ENCODE results near the gene WNK2.
"Not testable (repeated sequence)": the region's sequence is repeated elsewhere in the genome, so short reads cannot be mapped to it uniquely, and the experiment has no call there.

Gene WNK2

DNA sequence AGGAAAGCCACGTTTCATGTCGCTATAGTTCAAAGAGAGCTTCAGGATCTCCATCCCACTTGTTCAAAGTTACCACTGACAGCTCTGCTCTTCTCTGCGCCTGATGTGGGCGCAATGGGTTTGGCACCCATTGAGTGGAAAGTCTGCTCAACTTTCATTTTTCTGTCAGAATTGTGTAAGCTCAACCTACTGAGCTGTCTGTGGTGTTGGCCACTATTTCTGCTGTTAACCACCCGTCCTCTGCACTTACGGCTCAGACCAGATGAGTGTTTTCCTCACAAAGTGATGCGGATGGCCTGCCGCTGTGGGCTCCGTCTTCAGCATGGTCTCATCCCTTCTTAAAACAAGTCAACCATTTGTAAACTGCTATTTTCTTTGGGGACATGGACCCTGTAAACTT is 131.2 kb downstream of the WNK2 start:
- DNase-seq: no peak

DNA sequence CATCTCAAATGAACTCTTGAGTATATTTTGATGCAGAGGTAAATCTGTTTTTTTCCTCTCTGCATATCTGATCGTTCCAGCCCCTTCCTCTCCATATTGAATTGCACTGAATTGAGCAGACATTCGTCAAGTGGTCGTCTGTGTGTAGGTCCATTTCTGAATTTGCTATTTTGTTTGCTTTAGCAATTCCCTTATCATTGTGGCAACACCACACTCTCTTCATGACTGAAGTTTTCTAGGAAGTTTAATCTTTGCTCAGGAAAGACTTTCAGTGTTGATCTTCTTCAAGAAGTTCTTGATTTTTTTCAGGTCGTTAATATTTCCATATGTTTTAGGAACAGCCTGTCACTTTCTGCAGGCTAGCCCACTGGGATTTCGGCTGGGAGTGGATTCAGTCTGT is 132.0 kb downstream of the WNK2 start:
- no peak for DNase-seq

DNA sequence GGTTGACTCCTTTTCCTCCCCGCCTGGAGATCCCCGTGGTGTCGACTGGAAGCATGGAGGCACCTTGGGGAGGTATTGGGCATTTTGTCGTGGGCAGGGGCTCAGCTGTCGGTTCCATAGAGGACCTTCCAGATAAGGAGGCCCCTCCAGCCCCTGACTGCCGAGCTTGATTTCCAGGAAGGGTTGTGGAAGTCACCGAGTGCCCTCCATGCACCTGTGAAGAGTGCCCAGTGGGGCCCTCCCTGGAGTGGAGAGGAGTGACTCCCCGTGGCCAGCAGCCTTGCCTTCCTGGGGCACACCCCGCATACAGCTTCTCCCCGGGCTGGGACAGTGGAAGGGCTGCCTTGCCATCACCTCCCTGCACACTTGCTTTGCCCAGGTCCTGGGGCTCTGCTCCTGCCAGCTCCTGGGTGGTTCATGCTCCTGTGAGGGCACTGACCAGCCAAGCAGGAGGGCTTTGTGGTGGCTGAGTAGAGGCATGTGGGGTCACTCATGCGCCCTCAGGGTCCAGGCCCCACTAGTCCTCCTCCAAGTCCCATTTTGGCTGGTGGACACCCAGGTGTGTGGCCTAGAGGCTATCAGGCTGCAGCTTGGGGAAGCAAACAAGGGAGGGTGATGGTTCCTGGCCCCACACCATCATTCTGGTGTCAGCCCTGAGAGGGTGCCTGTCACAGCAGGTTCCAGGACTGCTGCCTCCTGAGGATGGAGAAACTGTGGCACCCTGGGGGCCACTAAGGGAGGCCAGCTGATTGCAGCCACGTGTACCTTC is 133.0 kb downstream of the WNK2 start:
- no peak for DNase-seq

DNA sequence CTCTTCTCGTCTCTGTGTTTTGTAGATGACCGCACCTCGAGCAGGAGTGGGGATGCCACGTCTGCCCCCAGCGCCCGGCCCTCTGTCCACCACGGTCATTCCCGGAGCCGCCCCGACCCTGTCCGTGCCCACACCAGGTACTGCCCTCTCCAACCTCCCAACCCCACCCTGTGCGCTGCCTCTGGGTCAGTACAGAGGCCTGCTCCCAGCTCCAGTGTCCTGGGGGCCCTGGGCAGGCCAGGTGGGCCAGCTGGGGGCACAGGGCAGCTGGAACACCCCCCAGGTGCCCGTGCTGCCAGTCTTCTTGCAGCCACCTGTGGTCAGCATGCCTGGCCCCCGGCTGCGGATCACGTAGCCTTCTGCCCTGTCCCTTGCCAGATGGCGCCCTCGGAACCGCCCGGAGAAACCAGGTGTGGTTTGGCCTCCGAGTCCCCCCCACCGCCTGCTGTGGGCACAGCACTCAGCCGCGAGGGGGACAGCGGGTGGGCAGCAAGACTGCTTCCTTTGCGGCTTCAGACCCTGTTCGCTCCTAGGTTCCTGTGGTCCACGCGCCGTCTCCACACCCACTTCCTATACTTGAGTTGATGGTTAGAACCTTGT is 133.7 kb downstream of the WNK2 start:
- DNase-seq: no peak

DNA sequence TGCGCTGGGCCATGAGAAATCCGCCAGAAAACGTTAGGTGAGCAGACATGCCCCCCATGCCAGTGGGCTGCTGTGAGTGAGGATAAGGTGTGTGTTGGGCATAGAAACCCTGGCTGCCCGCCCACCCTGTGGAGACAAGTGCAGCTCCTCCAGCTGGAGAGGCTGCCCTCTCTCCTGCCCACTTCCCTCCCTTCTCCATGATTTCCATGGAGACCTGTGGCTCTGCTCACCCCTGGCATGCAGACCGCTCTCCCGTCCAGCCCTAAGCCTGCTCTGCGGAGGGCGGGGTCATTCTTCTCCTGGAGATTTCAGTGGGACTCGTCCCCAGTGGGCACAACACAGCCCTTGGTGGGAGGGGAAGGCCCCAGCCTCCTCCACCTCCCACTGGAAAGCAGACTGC is 134.5 kb downstream of the WNK2 start:
- DNase-seq: no peak

DNA sequence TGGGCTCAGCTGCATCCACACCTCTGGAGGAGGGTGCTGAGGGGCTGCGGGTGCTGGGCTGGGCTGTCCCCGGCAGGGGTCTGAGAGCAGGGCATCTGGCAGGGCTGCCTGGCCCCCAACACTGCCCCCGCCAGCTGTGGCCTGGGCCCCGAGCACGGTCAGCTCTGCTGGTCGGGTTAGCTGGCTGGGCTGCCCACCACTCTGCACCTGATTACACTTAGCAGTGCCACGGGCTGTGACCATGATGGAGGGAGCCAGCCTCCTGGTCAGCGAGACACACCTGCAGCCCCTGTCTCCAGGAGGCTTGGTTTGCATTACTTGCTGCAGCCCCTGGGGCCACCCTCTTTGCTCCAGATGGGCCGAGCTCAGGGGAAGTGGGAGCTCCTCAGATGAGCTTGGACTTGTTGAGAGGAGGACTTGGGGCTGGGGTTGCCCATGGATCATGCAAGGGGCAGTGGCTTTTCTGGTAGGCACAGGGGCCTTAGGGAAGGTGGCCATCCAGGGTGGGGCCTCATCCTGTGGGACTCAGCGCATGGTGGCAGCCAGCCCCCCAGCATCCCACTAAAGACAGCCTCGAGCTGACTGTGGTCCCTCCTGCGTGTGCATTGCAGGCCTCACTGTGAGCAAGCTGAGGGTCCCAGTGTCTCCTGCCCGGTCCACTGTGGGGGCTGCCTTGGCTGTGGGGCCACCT is 135.5 kb downstream of the WNK2 start:
- no peak for DNase-seq

DNA sequence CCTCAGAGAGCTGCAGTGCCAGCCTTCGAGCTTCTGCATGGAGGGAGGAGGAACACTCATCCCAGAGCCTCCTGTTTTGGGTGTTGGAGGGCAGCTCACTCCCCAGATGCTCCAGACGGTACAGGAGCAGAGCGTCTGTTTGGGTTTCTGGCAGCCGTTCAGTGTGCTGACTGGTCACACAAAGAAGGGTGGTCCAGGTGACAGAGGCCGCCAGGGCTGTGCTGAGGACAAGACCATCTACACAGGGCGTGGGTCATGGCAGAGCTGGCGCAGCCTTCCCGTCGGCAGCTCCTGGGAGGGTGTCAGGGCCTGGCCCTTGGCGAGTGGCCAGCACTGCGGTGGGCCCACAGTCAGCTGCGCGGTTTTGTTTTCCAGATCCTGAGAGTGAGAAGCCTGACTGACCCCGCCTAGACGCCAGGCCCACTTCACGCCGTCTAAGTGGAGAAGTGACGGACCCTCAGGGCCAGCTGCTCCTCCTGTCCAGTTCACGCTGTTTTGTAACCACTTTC is 136.1 kb downstream of the WNK2 start:
- no peak for DNase-seq

DNA sequence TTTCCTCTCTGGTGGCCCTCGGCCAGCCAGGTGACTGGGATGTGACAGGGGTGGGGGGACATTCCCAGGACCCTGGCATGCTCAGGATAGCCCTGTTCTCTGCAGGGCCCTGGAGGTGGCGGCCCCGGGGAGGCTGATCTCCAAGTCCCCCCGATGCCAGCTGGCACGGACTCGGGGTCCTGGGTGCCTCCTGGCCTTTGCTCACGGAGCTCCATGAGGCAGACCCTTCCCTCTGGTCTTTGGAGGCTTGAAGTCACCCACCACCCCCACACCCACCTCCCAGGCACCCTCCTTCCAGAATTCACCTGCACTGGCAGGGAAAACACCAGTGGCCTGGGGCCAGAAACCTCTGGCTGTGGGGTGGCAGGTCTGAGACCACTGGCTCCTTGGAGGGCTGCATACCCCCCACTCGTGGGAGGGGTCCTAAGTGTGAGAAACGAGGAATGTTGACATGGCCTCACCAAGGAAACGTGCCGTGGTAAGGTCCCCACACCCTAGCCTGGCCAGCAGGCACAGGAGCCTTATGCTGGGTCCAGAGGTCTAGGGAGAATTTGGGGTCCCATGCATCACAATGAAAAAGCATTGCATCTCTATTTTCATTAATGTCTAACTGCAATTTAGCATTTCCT is 136.8 kb downstream of the WNK2 start:
- DNase-seq: no peak

DNA sequence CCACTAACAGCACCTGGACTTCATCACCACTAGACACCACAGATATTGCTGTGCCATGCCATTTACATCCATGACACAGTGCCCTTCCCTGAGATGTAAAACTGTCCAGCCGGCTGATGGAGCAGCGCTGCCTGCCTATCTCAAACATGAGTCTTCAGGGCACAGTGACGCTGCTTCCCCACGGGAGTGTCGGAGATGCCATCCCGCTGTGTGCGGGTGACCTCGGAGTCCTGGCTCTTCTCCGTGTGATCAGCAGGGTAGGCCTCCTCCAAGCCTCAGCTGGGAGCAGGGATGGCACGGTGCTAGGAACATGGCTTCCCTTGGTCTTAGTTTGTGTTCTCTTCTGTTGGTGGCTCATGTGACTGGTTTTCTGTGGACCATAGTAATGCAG is 137.3 kb downstream of the WNK2 start:
- DNase-seq: no peak

DNA sequence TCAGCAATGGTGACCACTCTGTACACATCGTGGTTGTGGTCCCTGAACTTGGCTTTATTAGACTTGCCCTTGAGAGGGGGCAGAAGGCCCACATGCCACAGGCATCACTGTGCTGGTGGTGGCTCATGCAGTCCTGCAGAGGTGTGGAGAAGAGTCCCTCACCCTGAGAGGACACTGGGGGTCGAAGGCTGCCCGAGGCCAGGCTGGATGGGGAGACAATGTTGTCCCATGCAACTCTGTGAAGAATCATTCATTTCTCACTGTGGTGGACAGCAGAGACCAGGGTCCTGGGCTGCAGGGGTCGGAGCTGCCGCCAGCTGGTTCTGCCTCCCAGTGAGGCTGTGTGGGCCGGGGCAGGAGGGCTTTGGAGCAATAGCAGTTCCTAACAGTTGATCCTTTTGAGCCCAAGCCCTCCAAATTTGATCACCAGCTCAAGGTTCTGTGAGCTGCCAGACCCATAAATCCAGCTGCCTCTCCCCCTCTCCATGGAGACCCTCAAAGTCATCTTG is 139.6 kb downstream of the WNK2 start:
- DNase-seq: not testable (repeated sequence)

DNA sequence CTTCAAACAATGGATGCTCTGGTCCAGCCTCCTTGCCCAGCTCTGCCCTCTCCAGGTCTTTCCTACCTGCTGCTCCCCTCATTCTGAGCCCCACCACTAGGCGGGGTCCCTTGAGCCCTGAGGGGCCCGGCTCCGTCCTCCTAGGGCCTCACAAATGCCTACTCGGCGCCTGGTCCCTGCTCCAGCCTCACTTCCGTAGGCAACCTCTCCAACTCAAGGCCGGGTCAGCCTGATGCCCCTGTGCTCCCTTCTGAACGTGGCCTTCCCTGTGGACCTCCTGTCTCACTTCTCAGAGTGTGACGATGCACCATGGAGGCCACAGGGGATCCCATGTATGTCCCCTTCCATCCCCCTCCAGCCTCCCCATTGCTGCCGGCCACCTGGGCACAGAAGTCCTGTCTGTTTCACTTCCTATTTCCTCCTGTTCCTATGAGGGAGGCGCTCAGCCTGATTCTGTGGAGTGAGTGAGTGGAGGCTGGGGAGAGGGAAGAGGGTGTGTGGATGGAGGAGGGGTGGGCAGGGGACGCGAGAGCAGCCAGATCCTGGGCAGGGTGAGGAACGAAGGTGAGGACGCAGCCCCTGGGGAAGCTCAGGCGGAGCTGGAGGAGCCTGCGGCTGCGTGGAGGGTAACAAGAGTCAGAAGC is 140.4 kb downstream of the WNK2 start:
- no peak for DNase-seq

DNA sequence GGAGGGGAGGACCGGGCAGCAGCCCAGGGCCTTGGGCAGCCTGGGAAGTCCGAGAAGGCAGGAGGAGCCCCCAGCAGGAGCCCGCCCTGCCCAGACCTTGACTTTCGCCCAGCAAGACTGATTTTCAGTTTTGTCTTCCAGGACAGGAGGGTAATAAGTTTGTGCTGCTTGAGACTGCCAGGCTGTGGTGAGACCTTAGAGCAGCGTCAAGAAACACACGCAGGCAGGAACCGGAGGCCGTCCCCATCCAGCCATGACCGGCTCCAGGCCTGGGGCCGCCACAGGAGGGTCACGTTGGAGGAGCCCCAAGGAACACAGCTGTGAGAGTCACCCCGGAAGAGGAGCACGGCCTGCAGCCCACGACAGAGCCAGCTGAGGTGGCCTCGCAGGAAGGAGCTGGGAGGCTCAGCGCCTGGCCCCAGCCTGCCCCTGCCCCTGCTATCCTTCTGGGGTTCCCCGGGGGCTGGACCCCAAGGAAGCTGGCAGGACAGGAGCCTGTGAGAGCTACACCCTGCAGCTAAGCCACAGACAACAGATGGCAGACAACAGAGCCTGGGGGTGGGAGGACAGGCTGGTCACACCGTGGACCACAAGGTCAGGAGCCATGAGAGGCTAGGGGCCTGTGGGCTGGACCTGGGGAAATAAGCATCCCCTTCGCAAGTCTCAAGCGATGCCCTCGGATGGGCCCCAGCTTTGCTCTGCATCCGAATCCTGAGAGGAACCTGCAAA is 141.5 kb downstream of the WNK2 start:
- no peak for DNase-seq

DNA sequence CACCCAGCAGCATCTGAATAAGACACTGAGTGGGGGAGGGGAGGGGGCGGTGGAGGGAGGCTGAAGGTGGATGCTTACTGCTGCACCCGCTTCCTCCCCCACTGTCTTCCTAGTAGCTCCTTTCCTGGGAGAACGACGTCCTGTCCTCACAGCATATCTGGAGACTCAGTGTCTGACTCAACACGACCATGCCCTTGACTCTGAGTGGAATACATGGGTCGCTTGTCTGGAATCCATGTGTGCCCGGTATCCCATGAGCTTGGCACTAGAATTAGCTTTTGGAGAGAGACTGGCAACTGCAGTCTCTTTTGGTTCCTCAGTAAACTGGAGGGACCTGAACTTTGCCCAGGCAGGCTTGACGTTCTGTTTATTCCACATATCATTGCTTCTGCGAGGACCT is 142.1 kb downstream of the WNK2 start:
- no peak for DNase-seq

DNA sequence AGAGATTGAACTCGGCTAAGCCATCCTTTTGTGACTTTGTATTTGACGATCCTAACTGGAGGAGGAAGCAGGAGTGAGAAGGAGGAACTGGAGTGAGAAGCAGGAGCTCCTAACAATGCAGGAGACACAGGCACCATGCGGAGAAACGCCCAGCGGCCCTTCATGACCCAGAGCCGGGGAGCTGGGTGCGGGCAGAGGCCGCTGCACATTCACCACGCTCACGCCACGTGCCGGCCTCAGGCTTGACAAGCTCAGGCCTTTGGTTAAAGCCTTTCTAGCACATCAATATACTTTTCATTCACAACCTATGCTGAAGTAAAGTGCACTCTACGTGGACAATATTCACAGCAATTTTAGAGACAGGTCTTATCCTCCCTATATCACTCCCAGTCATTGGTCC is 142.7 kb downstream of the WNK2 start:
- DNase-seq: no peak

DNA sequence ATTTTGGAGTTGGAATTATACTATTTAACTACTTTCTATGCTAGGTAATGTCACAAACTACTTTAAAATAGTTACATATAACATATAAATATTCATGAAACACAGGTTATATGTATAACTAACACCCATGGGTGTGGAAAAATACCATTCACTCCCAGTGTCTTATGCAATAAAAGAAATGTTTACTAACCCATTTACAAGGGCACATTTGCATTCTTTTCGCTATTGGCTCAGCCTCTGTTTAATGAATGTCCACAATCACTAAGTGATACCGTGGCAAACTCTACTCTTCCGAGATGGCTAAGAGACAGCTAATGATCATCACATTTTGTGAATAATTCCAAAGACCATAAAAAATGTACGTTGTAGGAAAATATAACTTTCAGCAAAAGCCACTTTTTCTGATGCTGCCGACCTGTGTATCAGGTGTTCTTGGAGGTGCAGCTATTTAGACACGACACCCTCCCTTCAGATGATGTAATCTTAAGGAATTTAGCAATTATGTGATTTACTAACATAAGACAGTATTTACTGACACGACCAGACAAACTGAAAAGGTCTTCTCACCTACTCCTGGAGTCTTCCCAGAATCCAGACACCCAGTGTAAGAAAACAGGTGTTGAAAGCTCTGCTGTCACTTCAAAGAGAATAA is 145.8 kb downstream of the WNK2 start:
- DNase-seq: peak; percentile 70

DNA sequence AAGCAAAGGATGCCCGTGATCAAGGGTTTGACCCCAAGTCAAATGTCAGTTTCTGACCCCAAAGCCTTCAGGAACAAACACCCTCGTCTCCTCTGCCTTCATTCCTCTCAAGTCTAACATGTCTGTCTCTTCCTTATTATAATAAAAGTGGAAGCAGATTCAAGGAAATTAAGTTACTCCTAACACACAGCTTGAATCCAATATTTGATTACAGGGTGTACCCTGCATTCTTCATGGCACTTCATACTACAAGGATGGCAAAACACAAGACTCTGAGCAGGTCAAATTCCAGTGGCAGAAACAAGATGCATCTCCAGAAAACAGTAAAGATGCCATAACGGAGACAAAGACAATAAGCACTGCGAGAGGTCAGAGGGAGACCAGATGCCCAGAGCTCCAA is 148.4 kb downstream of the WNK2 start:
- DNase-seq: no peak

DNA sequence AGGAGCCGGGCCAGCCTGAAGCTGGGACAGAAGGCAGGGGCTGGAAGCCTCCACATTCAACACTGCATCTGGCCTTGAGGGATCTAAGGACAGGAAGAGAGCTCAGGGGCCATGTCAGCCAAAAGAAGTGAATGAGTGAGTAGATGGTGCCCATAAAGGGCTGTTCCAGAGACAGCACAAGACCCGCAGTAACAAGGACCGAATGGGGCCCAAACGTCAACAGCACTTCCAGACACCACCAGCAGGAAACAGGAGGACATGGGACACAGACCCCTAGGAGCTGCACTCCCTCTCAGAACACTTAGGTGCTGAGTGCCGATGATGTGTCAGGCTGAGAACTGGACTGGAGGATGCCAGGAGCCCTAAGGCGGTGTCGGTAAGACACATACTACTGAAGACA is 152.8 kb downstream of the WNK2 start:
- DNase-seq: no peak

DNA sequence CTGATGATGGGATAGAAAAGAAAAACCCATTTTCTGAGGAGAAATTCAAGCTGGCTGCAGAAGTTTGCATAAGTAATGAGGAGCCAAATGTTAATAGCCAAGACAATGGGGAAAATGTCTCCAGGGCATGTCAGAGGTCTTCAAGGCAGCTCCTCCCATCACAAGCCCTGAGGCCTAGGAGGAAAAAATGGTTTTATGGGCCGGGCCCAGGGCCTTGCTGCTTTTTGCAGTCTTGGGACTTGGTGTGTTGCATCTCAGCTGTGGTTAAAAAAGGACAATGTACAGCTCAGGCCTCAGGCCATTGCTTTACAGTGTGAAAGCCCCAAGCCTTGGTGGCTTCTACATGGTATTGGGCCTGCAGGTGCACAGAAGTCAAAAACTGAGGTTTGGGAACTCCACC is 154.3 kb downstream of the WNK2 start:
- DNase-seq: not testable (repeated sequence)

DNA sequence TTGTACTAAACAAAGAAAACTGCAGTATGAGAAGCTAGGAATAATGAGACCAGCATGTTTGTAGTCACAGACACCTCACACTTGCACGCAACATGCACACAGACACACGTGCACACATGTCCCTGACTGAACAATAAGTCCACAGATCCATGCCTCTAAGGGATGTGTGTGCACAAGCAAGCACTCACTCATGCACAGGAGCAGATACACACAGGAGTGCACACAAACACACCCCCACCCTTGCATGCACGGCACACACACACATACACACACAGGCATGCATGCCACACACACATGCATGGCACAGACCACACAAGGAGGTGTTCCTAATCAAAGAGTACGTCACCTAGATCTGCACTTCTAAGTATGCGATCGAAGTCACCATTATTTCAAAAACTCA is 156.2 kb downstream of the WNK2 start:
- no peak for DNase-seq

DNA sequence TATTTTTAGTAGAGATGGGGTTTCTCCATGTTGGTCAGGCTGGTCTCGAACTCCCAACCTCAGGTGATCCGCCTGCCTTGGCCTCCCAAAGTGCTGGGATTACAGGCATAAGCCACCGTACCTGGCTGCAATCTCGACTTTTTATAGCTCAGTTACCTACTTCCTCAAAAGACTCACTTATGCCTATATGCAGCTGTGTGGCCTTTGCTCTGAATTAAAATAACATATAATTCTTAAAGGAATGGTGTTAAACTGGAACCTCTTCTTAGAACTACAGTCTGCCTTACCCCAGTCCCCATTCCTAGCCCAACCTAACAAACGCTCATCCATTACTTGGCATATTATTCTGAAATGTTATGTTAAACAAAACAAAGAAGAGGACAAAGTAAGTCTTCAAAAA is 157.9 kb downstream of the WNK2 start:
- not testable (repeated sequence) for DNase-seq

DNA sequence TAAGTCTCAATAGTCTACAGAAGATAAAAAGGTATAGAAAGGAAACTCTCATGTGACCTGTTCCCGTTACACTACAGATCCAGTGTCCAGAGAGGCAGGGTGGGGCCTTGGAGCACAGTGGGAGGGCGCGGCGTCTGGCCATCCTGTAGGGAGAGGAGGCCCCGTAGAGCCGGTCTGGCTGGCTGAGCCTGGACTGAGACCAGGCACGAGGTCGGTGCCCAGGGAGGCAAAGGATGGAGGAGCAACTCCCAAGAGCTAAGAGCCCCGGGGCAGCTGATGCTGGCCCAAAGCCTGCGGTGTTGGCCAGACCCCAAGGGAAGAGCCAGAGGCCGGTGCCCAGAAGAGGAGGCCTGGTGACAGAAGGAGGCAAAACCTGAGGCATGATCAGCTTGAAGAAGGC is 158.5 kb downstream of the WNK2 start:
- DNase-seq: not testable (repeated sequence)

DNA sequence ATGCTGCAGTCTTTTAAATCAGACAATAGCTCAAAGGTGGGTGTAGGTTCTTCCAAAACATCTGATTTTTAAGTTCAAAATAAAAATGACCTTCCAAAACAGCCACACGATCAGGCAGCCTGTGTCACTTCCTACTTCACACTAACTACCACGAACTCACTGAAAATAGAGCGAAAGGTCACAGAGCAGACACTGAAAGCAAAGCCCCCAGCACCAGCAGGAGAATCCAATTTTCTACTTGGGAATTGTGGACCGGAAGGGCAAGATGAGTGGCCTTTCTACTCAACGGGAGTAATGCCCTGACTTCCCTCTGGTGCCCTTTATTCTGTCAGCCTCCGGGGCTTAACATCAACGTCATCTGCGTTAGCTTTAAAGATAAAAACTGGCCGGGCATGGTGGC is 159.7 kb downstream of the WNK2 start:
- DNase-seq: no peak

All from NCI-H69 (cell line).